ENCODE results near the gene E2F1.
A peak's percentile ranks its signal among the peaks of the same experiment; 100 is the strongest.

Gene E2F1

DNA sequence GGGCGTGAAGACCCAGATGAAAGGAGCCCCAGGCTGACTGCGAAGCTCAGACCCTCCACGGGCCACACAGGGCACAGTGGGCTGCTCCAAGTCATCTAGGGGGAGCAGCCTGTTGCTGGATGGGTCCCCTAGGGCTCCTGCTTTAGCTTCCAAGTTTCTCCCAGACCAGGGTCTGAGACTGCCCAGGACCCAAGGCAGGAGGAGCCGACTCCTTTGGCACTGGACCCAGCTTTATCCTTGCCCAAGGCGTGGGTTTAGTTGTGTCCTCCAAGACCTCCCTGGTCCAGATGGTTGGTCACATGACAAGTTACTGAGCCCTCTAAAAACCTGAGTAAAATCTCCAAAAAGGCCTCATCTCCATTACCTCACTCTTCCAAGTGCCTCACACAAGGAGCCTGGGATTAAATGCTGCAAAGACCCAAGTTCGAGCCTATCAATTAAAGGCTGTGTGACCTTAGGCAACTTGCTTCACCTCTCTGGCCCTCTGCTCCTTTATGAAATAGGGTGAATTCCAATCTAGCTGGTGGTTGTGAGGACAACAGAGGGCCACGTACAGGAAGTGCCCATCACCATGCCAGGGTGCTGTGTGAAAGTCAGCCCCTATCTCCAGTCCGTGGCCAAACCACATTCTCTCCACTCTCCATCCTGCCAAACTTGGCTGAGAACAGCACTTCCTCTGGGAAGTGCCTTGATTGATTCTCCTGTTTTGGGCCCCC is 14.5 kb downstream of the E2F1 start:
- DNase-seq = no peak

DNA sequence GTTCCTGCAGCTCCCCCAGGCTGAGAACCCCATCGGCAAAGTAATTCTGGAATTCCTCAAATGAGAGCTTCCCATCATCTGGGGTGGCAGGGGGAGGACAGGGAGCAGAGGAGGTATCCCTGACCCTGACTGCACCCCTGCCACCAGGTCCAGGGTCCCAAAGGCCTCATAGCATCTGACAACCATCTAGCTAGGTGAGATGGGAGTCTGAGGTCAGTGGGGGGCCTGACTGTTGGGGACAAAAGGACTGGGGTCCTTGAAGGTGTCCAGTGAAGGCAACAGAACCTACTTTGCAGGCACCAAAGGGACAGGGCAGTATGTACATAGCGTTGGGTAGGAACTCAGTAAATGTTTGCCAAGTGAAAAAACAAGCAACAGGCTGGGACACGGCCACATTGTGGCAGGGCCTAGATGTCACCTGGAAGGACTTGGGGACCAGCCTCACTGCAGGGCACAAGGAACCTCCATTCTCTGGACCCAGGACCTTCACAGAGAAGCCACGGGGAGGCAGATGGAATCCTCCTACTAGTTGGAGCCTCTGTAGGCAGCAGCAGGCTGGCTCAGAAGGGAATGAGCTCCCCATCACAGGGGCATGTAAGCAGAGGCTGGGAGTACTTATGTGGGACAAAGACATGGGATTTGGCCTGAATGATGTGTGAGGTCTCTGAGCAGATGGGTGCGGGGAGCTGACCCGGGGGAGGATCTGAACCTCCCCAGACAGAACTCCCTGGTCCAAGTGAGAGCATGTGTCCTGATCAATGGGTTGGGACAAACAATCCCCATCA is 15.3 kb downstream of the E2F1 start:
- no peak for DNase-seq

DNA sequence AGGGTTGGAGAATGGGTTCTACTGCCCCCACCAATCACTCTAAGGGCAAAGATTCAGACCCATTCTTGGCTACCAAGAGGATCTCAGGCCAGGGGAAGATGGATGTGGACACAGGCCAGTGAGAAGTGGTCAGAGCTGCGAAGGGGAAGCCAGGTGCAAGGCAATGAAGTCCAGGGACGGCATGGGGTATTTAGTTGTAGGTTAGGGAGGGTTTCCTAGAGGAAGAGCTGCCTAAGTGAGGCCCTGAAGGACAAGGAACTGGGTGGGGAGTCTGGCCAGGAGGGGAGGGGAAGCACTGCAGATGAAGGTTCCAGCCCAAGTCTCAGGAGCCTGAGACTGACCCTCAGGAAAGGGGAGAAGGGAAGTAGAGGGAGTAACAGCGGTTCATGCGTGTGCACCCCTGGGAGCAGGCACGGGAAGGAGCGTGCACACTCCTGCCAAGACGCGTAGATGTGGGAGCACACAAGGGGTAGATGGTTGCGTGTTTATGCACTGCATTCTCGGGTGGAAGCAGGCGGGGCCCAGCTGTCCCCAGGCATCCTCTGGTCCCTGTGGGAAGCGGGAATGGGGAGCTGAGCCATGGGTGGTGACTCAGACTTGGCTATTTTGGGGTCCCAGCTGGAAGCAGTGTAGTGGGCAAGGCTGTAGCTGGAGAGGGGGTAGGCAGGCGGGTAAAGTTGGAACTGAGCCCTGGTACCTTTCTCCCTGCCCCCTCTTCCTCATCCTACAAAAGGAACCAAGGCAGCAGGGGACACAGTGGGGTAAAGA is 16.1 kb downstream of the E2F1 start:
- DNase-seq = no peak

DNA sequence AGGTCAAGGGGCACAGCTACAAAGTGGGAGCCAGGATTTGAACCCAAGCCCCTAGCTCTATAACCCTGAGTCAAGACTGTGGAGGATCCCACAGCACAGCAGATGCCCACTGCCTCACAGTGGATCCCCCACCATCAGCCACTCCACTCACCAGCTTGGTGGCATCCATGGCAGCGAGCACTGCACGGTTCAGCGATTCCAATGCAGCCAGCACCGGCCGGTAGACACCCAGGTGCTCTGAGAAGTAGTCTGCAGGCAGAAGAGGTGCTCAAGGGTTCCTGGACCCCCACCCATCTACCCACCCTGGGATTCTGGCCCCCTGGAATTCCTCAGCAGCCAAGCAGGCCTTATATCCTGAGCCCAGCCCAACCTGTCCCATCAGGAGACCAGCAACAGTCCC is 17.0 kb downstream of the E2F1 start:
- DNase-seq = no peak

DNA sequence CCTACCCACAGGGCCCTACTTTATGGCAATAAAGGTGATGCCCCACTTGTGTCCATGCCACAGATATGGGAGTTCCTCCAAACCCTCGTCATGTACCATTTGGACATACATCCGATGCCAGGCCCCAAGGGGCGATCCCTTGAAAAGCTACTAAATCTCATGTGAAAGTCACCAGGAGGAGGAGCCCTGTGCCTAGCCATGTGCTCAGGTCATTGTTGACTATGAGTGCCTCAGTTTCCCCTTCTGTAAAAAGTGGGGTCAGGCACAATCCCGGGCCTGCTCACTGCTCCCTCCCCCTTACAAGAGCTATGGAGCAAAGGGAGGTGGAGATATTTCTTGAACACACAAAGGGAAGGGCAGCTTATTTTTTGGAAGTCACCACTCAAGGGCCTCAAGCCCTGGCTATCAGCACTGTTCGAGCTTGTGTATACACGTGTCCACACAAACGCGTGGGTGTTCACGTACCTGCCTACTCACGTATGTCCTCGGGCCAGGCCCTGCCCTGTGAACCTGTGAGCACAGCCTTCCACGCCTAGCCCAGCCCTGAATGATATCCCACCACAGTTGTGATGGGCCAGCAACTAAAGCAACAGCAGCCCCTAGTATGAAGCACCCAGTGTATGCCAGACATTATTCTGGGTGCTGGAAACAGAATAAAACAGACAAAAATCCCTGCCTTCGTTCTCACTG is 17.6 kb downstream of the E2F1 start:
- no peak for DNase-seq

DNA sequence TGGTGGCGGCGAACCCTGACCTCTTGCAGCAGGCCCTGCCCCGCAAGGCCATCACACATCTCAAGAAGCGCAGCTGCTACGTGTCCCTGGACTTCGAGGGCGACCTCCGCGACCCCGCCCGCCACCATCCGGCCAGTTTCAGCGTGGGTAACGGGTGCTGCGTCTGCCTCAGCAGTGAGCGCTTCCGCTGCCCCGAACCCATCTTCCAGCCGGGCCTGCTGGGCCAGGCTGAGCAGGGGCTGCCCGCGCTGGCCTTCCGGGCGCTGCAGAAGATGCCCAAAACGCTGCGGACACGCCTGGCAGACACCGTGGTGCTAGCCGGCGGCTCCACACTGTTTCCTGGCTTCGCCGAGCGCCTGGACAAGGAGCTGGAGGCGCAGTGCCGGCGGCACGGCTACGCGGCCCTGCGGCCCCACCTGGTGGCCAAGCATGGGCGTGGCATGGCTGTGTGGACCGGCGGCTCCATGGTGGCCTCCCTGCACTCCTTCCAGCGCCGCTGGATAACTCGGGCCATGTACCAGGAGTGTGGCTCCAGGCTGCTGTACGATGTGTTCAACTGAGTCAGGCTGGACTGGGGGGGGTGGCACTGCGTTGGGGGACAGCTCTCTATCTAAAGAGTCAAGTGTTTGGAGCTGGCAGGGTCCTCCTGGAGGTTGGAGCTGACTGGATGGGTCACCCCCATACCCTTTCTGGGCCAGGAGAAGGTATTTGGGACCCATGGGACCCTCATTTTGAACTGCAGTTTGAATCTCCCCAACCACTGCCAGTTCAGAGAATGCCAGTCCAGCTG is 18.3 kb downstream of the E2F1 start:
- peak; percentile 62 to 72 for DNase-seq

DNA sequence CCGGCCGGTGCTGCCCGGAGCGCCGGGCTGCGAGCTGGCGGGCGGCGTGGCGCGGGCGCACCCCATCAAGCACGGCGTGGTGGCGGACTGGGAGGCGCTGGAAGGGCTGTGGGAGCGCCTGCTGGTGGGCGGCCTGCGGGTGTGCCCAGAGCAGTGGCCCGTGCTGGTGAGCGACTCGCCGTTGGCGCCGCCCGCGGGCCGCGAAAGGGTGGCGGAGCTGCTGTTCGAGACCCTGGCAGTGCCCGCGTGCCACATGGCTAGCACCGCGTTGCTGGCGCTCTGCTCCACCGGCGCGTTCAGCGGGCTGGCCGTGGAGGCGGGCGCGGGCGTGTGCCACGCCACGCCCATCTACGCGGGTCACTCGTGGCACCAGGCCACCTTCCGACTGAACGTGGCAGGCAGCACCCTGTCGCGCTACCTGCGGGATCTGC is 18.9 kb downstream of the E2F1 start:
- no peak for DNase-seq

DNA sequence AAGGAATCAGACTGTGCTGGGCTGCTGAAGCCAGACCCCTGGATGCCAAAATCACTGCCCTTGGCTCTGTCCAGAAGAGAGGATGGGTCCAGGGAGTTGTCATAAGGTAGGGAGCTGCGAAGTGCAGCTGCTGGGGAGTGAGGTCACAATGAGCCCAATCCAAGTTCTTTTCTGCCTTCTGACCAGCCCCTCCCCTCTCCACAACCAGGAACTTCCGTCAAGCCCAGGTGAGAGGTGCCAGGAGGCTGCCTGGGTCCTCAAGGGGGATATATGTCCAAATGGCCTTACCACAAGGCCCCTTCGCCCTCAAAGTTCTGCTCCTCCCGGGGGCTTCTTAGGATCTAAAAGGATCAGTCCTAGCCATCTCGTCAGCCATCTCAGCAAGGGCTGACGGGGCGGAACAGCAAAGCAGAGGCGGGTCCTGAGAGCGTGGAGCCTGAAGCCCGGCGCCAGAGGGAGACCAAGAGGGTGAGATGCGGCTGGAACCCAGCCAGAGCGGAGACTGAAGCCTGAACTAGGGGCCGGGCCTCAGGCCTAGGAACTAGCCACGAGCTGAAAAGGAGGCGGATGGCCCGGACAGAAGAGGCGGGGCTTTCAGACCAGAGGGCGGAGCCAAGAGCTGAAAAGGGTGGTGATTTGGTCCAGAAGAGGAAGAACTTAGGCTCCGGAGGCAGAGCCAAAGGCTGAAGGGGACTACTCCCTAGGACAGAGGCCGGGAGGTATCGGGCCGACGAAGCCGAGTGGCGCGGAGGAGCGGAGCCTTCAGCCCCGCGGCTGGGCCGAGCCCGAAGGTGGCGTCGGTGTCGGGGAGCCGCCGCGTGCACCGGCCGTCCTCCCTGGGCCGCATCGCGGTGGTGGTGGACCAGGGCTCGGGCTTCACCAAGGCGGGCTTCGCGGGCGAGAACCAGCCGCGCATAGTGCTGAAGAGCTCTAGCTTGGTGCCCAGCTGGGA is 19.6 kb downstream of the E2F1 start, which contains the start of gene ACTL10:
ACTL10 (plus strand) TSS at position 651 of the 952 bp plus-strand sequence. CDS start 555 bp downstream, outside the sequence.
- DNase-seq = peak; percentile 98

DNA sequence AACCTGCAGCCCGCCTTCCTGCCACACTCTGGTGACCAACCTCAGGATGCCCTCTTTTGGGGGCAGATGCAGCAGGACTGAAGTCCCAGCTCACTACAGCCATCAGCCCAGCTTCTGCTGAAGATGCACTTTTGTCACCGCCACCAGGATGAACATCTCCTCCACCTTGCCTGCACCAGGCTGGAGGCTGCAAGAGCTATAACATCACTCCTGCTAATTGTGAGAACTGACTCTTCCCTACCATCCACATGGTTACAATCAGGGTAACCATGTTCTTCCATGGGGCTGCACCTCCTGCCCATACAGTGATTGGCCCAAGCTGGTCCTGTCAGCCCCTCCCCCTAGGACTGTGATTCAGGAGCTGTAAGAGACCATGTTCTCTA is 21.4 kb downstream of the E2F1 start:
- no peak for DNase-seq

DNA sequence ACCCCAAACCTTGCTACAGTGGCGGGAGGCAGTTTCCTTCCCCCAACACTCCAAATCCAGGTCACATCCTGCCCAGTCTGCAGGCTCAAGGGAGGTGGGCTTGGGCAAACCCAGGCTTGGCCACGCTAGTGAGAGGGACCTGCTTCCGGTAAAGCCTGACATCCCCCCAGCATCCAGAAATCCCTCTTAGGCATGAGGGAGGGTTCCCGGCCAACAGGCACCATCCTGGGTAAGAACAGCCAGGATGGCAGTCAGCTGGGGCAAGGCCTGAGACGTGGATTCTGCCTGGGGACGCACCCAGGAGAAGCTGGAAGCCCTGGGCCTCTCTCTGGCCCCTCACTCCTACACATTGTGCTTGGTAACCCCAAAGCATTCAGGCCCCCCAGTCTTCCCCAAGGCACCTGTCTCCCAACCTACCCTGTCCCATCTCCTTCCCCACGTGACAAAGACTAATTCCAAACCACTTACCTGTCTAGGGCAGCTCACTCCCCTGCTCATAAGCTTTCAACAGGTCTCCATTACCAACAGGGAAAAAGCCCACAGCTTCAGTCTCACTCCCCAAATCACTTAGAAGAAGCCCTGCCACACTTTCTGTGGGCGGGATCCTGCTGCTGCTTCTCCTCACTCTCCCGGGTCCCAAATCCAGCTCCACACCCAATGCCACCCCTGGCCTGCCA is 22.0 kb downstream of the E2F1 start:
- no peak for DNase-seq

DNA sequence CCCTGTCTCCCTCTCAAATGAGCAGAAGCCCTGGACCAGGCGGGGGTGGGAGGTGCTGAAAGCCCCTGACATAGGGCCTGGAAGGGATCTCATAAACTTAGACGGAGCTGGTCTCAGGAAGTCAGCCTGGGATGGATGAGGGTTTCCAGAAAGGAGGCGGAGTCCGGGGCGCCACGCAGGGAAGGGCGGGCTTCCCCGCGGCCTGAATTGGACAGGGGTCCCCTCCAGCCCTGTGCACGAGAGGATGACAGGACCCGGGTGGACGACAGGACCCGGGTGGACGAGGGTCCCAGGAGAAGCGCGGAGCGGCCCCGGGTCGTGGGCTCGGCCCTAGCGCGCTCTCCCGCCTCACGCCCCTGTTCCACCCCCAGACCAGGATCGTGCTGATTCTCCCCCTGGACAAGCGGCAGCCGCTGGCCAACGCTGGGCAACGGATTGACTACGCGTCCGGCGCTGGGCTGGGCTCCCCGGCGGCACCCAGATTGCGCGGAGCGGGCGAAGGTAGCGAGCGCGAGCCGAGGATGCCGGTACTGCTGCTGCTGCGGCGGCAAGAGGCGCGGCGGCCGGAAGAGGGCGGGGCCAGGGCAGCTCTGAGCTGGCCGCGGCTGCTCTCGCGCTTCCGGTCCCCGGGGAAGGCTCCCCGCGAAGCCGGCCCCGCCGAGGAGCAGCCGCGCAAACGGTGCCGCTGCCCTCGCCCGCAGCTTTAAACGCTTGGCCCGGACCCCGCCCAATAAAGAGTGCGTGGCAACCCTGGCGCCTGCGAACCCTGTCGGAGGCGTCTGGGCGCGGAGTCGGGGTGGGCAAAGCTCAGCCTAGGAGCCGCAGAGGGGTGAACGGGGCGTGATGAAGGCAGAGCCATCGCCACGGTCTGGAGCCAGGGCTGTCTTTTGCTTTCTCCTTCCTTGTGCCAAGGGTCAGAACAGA is 22.8 kb downstream of the E2F1 start:
- peak; percentile 51 to 74 for DNase-seq

DNA sequence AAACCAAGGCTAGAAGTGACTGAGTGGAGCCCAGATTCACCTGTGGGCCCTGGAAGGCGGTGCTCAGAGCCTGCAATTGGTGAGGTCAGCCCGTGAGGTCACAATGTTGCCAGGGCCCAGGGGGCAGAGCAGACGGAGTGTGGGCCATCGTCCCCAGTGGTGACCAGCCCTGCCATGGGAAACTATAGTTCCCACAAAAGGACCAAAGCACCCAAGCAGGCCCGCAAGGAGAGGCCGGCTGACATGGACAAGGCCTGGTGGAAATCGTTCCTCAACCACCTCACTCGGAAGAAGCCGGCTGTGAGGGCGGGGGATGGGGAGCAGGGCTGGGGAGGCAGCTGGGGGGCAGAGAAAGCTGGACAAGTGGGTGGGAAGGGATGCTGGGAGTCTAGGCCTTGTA is 24.0 kb downstream of the E2F1 start, which contains the start of gene C20orf144:
C20orf144 (plus strand) TSS at position 156 of the 400 bp plus-strand sequence; CDS start at position 175, 19 bp downstream.
- no peak for DNase-seq

DNA sequence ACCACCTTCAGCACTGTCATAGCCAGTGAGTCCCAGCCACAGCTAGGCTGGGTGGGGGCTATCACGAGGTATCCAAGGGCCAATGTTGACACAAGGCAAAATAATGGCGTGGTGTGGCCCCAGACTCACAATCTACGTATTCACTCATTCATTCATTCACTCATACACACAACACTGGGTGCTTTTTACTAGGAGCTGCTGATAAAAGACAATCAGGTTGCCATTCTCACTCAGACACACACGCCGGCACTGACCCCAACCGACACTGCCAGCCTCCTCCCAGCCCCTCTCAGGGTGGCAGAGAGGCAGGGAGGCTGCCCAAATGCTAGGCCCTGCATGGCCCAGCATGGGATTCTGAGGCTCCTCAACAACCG is 25.5 kb downstream of the E2F1 start:
- no peak for DNase-seq

DNA sequence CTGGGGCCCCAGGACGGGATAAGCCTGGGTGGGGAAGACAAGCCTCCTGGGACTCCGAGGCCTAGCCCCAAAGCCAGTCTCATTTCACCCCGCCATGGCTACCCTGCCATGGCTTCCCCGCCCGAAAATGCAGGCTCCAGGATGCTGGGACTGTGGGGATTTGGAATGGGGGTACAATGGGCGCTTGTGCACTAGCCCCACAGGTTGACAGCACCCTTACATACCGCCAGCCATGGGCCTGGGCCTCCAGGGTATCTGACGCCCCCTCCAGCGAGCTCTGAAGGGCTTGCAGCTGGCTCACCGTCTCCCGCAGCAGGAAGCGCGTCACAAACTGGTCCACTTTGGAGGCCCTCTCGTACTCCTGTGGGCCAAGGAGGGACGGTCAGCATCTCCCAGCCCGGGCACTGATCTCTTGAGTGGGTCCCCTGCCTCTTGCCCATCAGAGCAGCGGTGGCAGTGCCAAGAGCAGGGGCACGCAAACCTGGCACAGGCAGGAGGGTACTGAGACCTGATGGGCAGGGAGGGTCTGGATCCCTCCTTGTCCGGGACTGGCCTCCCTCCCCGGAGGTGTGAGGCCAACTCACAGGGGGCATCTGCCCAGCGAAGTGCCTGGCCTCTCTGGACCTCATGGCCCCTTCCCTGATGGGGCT is 26.0 kb downstream of the E2F1 start:
- no peak for DNase-seq

DNA sequence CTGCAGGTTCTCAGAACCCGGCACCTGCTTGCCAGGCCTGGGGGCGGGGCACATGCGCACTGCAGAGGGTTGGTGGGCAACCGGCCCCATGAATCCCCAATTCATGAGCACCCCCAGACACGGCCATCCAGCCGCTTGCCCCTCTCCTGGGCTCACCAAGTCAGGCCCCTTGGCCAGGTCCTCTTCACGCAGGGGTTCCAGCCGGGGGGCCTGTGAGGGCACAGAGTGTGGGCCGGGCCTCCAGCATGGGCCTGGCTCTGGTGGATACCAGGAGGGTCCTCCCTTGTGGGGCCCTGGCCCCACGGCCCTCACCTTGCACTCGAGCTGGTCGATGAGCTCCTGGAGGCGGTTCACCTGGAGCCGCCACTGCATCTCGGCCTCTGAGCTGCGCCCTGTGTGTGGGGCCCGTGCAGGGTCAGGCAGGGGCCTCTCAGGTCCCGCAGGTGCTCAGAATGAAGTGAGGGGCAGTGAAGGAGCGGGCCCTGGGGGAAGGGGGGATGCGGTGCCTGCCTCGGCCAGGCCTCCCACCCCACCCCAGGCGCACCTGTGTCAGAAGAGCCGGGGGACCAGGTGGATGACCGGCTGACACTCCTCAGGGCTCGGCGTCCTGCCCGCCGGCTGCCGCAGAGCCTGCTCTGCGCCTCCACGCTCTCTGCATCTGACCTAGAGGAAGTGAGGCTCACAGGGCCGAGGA is 26.7 kb downstream of the E2F1 start:
- DNase-seq = no peak

DNA sequence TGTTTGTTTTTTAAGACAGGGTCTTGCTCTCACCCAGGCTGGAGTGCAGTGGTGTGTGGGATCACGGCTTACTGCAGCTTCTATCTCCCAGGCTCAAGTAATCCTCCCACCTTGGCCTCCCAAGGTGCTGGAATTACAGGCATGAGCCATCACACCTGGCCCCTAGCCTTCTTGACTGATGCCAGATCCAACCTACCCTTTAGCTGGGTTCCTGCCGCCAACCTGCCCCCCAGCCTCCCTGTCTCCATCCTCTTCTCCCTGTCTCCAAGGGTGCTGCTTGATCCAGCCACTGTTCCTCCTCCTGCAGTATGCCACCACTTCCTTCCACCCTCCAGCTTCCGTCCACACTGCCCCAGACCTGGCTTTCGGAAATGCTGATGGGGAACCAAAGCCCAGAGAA is 27.3 kb downstream of the E2F1 start:
- DNase-seq = no peak

DNA sequence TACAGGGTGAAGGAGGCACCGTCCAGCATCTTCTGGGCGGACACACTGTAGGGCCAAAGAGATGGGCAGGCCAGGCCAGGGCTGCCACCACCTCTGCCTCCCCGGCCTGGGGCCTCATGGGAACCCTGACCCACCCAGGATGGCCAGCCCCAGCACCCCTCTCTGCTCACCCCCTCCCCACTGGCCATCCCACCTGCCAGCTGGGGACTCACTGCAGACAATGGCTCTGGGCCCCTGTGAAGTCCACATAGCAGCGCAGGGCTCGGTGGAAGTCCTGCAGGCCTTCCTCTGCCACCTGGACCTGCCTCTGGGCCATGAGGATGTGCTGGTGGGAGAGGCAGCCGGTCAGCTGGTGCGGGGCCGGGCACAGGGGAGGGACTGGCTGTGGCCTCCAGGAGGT is 27.7 kb downstream of the E2F1 start:
- no peak for DNase-seq

DNA sequence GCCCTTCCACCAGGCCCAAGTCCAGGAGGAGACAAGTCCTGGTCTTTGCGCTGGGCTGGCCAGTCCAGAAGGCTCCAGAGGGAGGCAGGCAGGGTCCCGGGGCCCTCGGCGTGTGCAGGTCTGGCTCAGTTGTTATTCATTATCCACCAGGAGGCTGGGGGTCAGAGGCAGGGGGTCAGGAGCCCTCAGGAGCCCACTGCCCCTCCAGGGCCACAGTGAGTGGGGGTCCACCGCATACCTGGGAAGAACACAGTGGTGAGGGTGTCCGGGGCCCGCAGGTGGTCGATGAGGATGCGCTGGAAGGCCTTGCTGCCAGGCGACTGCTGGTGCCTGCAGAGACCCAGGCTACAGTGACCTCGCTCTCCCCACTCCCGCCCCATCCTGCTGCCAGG is 28.5 kb downstream of the E2F1 start:
- no peak for DNase-seq

All from inflammatory macrophage treated with lipopolysaccharide for 1 hour (primary cell).